Uterus (tissue), 4 donors: ENCODE data around the gene PSMA8. TPM values are rescaled to one million over a fixed set of nuclear protein-coding genes. Genes with fewer than 3 reads are reported as not detected.

ENCODE experiments used
- DNase-seq, 2 donors: peaks; one replicate each; pipeline ENCODE4 v3.0.0-alpha.2; 2019 to 2020
- H3K27ac ChIP-seq, 2 donors: fragments of 200-600 bp; sonication (generic); 1 replicate in 1 of 2; 2 replicates in 1 of 2; pipeline ENCODE4 v1.5.1; 2016 to 2018
- H3K27me3 ChIP-seq, 2 donors: fragments of 200-600 bp; sonication (generic); one replicate each; pipeline ENCODE4 v1.5.1; 2018 to 2019; ENCODE audit warnings: control low read depth in 1 of 2
- H3K36me3 ChIP-seq, 2 donors: fragments of 200-600 bp; sonication (generic); one replicate each; pipeline ENCODE4 v1.5.1; 2019; ENCODE audit warnings: control low read depth in 1 of 2
- H3K4me1 ChIP-seq, 2 donors: fragments of 200-600 bp; sonication (generic); one replicate each; pipeline ENCODE4 v1.5.1; 2018 to 2019; ENCODE audit warnings: control low read depth in 1 of 2
- H3K4me3 ChIP-seq, 2 donors: fragments of 200-600 bp; sonication (generic); 1 replicate in 1 of 2; 2 replicates in 1 of 2; pipeline ENCODE4 v1.5.1; 2018 to 2019; ENCODE audit warnings: mild to moderate bottlenecking in 1 of 2
- H3K9me3 ChIP-seq, 2 donors: fragments of 200-600 bp; sonication (generic); one replicate each; pipeline ENCODE4 v1.5.1; 2019; ENCODE audit warnings: control low read depth in 1 of 2
- POLR2A ChIP-seq, 2 donors: fragments of 450-650 bp; IDR thresholded peaks; one replicate each; pipeline ENCODE4 v1.6.1; 2016; ENCODE audit warnings: antibody characterized with exemption in 2 of 2, mild to moderate bottlenecking in 1 of 2, moderate library complexity in 1 of 2
- intact Hi-C: fragments of 100-400 bp; cut with DNase I; formaldehyde crosslinking; loops from one replicate; pipeline ENCODE4 v1.15.1; 2023; ENCODE audit warnings: low total_unique reads
- total RNA-seq, 4 donors: library from RNA; depleted of rRNA in 3 of 4; stranded (reverse); fragments of >200 nt in 3 of 4; gene quantifications; one replicate each; pipeline versions ENCODE4 v1.1.0 to v1.2.4, GENCODE V29; 2014 to 2023
- TF ChIP-seq, protein P1 (sequence below), 4 experiments: fragments of 200-600 bp in 2 of 4; fragments of 450-650 bp in 2 of 4; sonication (generic) in 2 of 4; IDR thresholded peaks; one replicate each; pipeline ENCODE4 v1.5.1; 2016 to 2019; ENCODE audit warnings: antibody characterized with exemption in 4 of 4, mild to moderate bottlenecking in 2 of 4, moderate library complexity in 1 of 4
- donor health status: DM: yes; HTN: yes; CAD: no.

Gene PSMA8
- total RNA-seq, 4 donors from 2014 or later = not detected

GRCh38 chr18:26090130-26091046 is 43.3 kb upstream of the PSMA8 start, which contains the start of gene SS18:
Gene SS18, minus strand, starts transcription at chr18:26090613. Its CDS starts 44 bp downstream, at chr18:26090569.
- Histone ChIP-seq H3K4me3 (peak within 1 kb of the TSS; percentile 68 to 77), H3K36me3 (no peaks in the 10 kb centered on the region), H3K9me3 (no peaks in the 10 kb centered on the region), H3K27ac (peak within 1 kb of the TSS; percentile 85 to 97), H3K27me3 (no peaks in the 10 kb centered on the region), H3K4me1 (peaks cover 8 to 13% of the 10 kb centered on the region in 2 donors)
- TF ChIP-seq, protein P1, sequence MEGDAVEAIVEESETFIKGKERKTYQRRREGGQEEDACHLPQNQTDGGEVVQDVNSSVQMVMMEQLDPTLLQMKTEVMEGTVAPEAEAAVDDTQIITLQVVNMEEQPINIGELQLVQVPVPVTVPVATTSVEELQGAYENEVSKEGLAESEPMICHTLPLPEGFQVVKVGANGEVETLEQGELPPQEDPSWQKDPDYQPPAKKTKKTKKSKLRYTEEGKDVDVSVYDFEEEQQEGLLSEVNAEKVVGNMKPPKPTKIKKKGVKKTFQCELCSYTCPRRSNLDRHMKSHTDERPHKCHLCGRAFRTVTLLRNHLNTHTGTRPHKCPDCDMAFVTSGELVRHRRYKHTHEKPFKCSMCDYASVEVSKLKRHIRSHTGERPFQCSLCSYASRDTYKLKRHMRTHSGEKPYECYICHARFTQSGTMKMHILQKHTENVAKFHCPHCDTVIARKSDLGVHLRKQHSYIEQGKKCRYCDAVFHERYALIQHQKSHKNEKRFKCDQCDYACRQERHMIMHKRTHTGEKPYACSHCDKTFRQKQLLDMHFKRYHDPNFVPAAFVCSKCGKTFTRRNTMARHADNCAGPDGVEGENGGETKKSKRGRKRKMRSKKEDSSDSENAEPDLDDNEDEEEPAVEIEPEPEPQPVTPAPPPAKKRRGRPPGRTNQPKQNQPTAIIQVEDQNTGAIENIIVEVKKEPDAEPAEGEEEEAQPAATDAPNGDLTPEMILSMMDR (IDR thresholded peaks at IDR 0.05) = peak in 1 of 4 experiments; percentile 13
- TF ChIP-seq POLR2A (IDR thresholded peaks at IDR 0.05) = peak in 1 of 2 donors; percentile 37
- DNase-seq = peak; percentile 92
- intact Hi-C loops = no loop called here

DNA sequence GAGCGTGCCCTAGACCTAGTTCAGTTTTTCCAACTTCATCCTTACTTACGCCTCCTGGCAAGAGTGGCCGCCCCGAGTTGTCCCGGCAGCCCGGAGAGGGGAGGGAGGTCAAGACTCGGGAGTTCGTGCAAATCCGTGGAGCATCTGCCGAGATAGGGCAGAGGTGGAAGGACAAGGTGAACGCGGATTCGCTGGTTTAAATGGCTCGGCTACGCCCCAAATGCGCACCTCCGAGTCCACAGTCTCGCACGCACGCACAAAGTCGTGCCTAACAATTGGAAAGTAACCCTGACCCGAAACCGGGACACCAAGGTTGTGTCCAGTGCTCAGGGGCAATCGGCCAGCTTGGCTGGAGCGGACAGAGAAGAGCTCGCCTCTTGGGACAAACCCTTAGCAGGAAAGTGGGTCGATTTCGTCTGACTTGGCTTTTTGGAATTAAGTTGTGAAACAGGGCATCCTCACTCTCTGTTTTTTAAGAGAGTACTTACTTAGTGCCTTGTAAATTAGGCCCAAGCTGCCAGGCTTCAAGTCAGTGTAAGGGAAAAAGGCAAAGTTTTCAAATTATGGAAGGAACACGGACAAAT is 42.5 kb upstream of the PSMA8 start:
- Histone ChIP-seq H3K4me1 (peaks cover 8 to 13% of the 10 kb centered on the region in 2 donors), H3K4me3 (peak overlapping the region; percentile 68 to 77), H3K27me3 (no peaks in the 10 kb centered on the region), H3K9me3 (no peaks in the 10 kb centered on the region), H3K27ac (peak overlapping the region; percentile 85 to 97), H3K36me3 (no peaks in the 10 kb centered on the region)
- intact Hi-C loops = no loop called here
- TF ChIP-seq, protein P1 (IDR thresholded peaks at IDR 0.05) = no peak
- TF ChIP-seq POLR2A (IDR thresholded peaks at IDR 0.05) = no peak
- DNase-seq = peak; percentile 53 to 59

DNA sequence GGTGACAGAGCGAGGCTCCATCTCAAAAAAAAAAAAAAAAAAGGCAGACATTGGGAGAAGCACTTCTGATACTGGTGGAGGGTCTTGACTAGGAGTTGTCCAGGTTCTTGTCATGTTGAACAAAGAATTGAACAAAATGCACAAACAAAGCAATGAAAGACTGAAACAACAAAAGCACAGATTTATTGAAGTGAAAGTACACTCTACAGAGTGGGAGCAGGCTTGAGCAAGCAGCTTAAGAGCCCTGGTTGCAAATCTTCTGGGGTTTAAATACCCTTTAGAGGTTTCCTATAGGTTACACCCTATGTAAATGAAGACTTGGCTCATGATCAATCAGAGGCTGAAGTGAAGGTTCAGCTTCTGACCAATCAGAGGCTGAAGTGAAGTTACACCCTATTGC is 36.8 kb upstream of the PSMA8 start:
- intact Hi-C loops = no loop called here
- H3K36me3 ChIP-seq = no peaks in the 10 kb centered on the region
- H3K27ac ChIP-seq = no peak overlapping the region
- H3K27me3 ChIP-seq = no peaks in the 10 kb centered on the region
- H3K9me3 ChIP-seq = no peaks in the 10 kb centered on the region
- TF ChIP-seq POLR2A (IDR thresholded peaks at IDR 0.05) = no peak
- TF ChIP-seq, protein P1 (IDR thresholded peaks at IDR 0.05) = no peak
- no peaks in the 10 kb centered on the region for H3K4me1 ChIP-seq
- no peak for DNase-seq
- no peak overlapping the region for H3K4me3 ChIP-seq

DNA sequence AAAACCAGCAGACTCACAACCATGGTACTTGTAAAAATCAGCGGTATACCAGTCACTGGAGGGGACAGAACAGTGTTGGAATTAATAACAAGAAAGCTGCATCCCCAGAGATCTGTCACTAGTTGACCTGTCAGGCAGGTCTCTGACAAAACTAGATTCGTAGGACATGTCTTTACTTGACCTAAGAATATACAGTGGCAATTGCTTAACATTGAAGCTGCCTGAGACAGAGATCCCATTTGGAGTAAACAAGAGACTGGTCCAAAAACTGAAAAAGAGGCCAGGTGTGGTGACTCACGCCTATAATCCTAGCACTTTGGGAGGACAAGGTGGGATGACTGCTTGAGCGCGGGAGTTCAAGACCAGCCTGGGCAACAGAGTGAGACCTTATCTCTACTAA is 36.1 kb upstream of the PSMA8 start:
- intact Hi-C loops = no loop called here
- H3K27ac ChIP-seq = no peak overlapping the region
- no peak overlapping the region for H3K4me3 ChIP-seq
- no peaks in the 10 kb centered on the region for H3K4me1 ChIP-seq
- TF ChIP-seq, protein P1 (IDR thresholded peaks at IDR 0.05) = no peak
- TF ChIP-seq POLR2A (IDR thresholded peaks at IDR 0.05) = no peak
- DNase-seq = no peak
- H3K36me3 ChIP-seq = no peaks in the 10 kb centered on the region
- no peaks in the 10 kb centered on the region for H3K27me3 ChIP-seq
- H3K9me3 ChIP-seq = no peaks in the 10 kb centered on the region

DNA sequence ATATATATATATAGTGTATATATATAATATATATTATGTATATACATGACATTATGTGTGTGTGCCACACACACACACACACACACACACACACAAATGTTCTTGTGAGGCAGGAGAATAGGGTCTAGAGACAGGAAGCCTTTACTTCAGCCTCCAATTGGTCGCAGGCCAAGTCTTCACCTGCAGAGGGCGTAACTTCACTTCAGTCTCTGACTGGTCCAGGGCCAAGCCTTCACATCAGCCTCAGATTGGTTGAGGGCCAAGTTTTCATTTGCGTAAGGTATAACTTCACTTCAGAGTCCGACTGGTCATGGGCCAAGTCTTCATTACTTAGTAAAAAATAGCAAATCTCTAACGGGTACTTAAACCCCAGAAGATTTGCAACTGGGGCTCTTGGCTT is 30.1 kb upstream of the PSMA8 start:
- no peaks in the 10 kb centered on the region for H3K4me1 ChIP-seq
- H3K36me3 ChIP-seq = no peaks in the 10 kb centered on the region
- TF ChIP-seq POLR2A (IDR thresholded peaks at IDR 0.05) = no peak
- TF ChIP-seq, protein P1 (IDR thresholded peaks at IDR 0.05) = no peak
- H3K4me3 ChIP-seq = no peak overlapping the region
- no peaks in the 10 kb centered on the region for H3K9me3 ChIP-seq
- no peaks in the 10 kb centered on the region for H3K27me3 ChIP-seq
- H3K27ac ChIP-seq = no peak overlapping the region
- DNase-seq = no peak
- intact Hi-C loops = no loop called here
